Activated T-cell treated with anti-CD3 and anti-CD28 coated beads, Interleukin-2, amount 50 U/mL, for 4 hours (primary cell): ENCODE data around the gene MYO7B. TPM values are rescaled to one million over a fixed set of nuclear protein-coding genes. Genes with fewer than 3 reads are reported as not detected.

Experiments
- ATAC-seq, 2 donors: fragments of 200-7000 bp; cut with Tn5 transposase; one replicate each; pipeline ENCODE4 v1.10.0; 2021
- DNase-seq: peaks from one replicate; pipeline ENCODE4 v3.0.0-alpha.2; 2020
- H3K27me3 Mint-ChIP-seq: one replicate; pipeline ENCODE4 v1.8.0; 2021; ENCODE audit warnings: low read depth, mixed read lengths
- H3K36me3 Mint-ChIP-seq: one replicate; pipeline ENCODE4 v1.8.0; 2022; ENCODE audit warnings: mixed read lengths; ENCODE audit not compliant: insufficient read depth
- H3K4me1 Mint-ChIP-seq: one replicate; pipeline ENCODE4 v1.8.0; 2021; ENCODE audit warnings: low read depth, mixed read lengths
- H3K4me3 Mint-ChIP-seq: one replicate; pipeline ENCODE4 v1.8.0; 2021; ENCODE audit warnings: mild to moderate bottlenecking, moderate library complexity, mixed read lengths
- H3K9me3 Mint-ChIP-seq: one replicate; pipeline ENCODE4 v1.8.0; 2021; ENCODE audit warnings: mixed read lengths
- total RNA-seq, 3 donors: library from RNA; stranded (reverse); gene quantifications; one replicate each; pipeline ENCODE4 v1.2.1, GENCODE V29; 2021

MYO7B gene
- total RNA-seq, 3 donors from 2014 or later: 0.16 to 0.68 (median 0.63) TPM

GRCh38 chr2:127589841-127590240 is 54.4 kb downstream of the MYO7B start:
- no peak overlapping the region for H3K4me3 Mint-ChIP-seq
- no peaks in the 10 kb centered on the region for H3K36me3 Mint-ChIP-seq
- no peaks in the 10 kb centered on the region for H3K4me1 Mint-ChIP-seq
- ATAC-seq: no peak
- H3K9me3 Mint-ChIP-seq: no peaks in the 10 kb centered on the region
- H3K27me3 Mint-ChIP-seq: no peaks in the 10 kb centered on the region
- DNase-seq: no peak

GRCh38 chr2:127590386-127591190 is 55.1 kb downstream of the MYO7B start:
- peaks cover 3% of the 10 kb centered on the region for H3K9me3 Mint-ChIP-seq

GRCh38 chr2:127591221-127591923 is 55.9 kb downstream of the MYO7B start:
- no peak overlapping the region for H3K4me3 Mint-ChIP-seq
- no peaks in the 10 kb centered on the region for H3K27me3 Mint-ChIP-seq
- H3K4me1 Mint-ChIP-seq: peaks cover 2% of the 10 kb centered on the region
- no peaks in the 10 kb centered on the region for H3K36me3 Mint-ChIP-seq
- DNase-seq (peak; percentile 55), ATAC-seq (peak; percentile 94 to 96)
- peaks cover 5% of the 10 kb centered on the region for H3K9me3 Mint-ChIP-seq

More at GRCh38 chr2:127590386-127591190, 55.1 kb downstream of the MYO7B start:
- H3K4me1 Mint-ChIP-seq: peaks cover 2% of the 10 kb centered on the region
- no peaks in the 10 kb centered on the region for H3K27me3 Mint-ChIP-seq
- no peak for ATAC-seq
- no peaks in the 10 kb centered on the region for H3K36me3 Mint-ChIP-seq
- H3K4me3 Mint-ChIP-seq: no peak overlapping the region
- DNase-seq: no peak

GRCh38 chr2:127592761-127593227 is 57.3 kb downstream of the MYO7B start:
- Mint-ChIP-seq H3K9me3 (peaks cover 5% of the 10 kb centered on the region), H3K4me1 (peaks cover 2% of the 10 kb centered on the region), H3K36me3 (no peaks in the 10 kb centered on the region), H3K4me3 (no peak overlapping the region), H3K27me3 (peaks cover 2% of the 10 kb centered on the region)
- DNase-seq (no peak), ATAC-seq (no peak)

GRCh38 chr2:127593228-127594115 is 58.0 kb downstream of the MYO7B start:
- Mint-ChIP-seq H3K36me3 (no peaks in the 10 kb centered on the region), H3K9me3 (peaks cover 5% of the 10 kb centered on the region), H3K4me1 (peaks cover 2% of the 10 kb centered on the region), H3K4me3 (no peak overlapping the region), H3K27me3 (peaks cover 2% of the 10 kb centered on the region)
- no peak for DNase-seq
- ATAC-seq: no peak

GRCh38 chr2:127594116-127594591 is 58.7 kb downstream of the MYO7B start:
- H3K4me1 Mint-ChIP-seq: peaks cover 2% of the 10 kb centered on the region
- ATAC-seq (no peak), DNase-seq (no peak)
- peaks cover 5% of the 10 kb centered on the region for H3K9me3 Mint-ChIP-seq
- H3K36me3 Mint-ChIP-seq: no peaks in the 10 kb centered on the region
- no peak overlapping the region for H3K4me3 Mint-ChIP-seq
- H3K27me3 Mint-ChIP-seq: peaks cover 2% of the 10 kb centered on the region

GRCh38 chr2:127596311-127597045 is 61.0 kb downstream of the MYO7B start:
- no peak overlapping the region for H3K4me3 Mint-ChIP-seq
- H3K27me3 Mint-ChIP-seq: peaks cover 2% of the 10 kb centered on the region
- H3K9me3 Mint-ChIP-seq: peaks cover 5% of the 10 kb centered on the region
- ATAC-seq (no peak), DNase-seq (no peak)
- no peaks in the 10 kb centered on the region for H3K36me3 Mint-ChIP-seq
- peaks cover 2% of the 10 kb centered on the region for H3K4me1 Mint-ChIP-seq

- Mint-ChIP-seq H3K4me3 (no peak overlapping the region), H3K36me3 (no peaks in the 10 kb centered on the region), H3K4me1 (peaks cover 2% of the 10 kb centered on the region), H3K27me3 (peaks cover 2% of the 10 kb centered on the region), H3K9me3 (peaks cover 8% of the 10 kb centered on the region)
- ATAC-seq (no peak), DNase-seq (no peak)
Measured at GRCh38 chr2:127597046-127597983, 61.8 kb downstream of the MYO7B start.

- Mint-ChIP-seq H3K27me3 (peaks cover 2% of the 10 kb centered on the region), H3K36me3 (no peaks in the 10 kb centered on the region), H3K4me1 (peaks cover 2% of the 10 kb centered on the region), H3K9me3 (peaks cover 10% of the 10 kb centered on the region), H3K4me3 (no peak overlapping the region)
- DNase-seq (no peak), ATAC-seq (no peak)
Measured at GRCh38 chr2:127597984-127598380, 62.5 kb downstream of the MYO7B start.

- DNase-seq: no peak
- no peak overlapping the region for H3K4me3 Mint-ChIP-seq
- peaks cover 2% of the 10 kb centered on the region for H3K4me1 Mint-ChIP-seq
- no peaks in the 10 kb centered on the region for H3K36me3 Mint-ChIP-seq
- H3K27me3 Mint-ChIP-seq: peaks cover 2% of the 10 kb centered on the region
- peaks cover 15% of the 10 kb centered on the region for H3K9me3 Mint-ChIP-seq
- ATAC-seq: no peak
Measured at GRCh38 chr2:127598711-127599110, 63.2 kb downstream of the MYO7B start.

GRCh38 chr2:127599211-127599610 is 63.7 kb downstream of the MYO7B start:
- Mint-ChIP-seq H3K4me1 (peaks cover 2% of the 10 kb centered on the region), H3K9me3 (peaks cover 15% of the 10 kb centered on the region), H3K27me3 (peaks cover 2% of the 10 kb centered on the region), H3K36me3 (no peaks in the 10 kb centered on the region), H3K4me3 (no peak overlapping the region)
- DNase-seq: no peak
- ATAC-seq: no peak

- DNase-seq: no peak
- H3K4me3 Mint-ChIP-seq: no peak overlapping the region
- peaks cover 1% of the 10 kb centered on the region for H3K4me1 Mint-ChIP-seq
- no peak for ATAC-seq
- peaks cover 2% of the 10 kb centered on the region for H3K27me3 Mint-ChIP-seq
- H3K36me3 Mint-ChIP-seq: no peaks in the 10 kb centered on the region
- peaks cover 10% of the 10 kb centered on the region for H3K9me3 Mint-ChIP-seq
Measured at GRCh38 chr2:127604986-127605385, 69.5 kb downstream of the MYO7B start.
